Measurements from ENCODE around the gene RIPOR3.

GRCh38 chr20:50586531-50587232 lies 104.7 kb downstream of the RIPOR3 start:
- TF ChIP-seq CTCF (IDR thresholded peaks at IDR 0.05; ENCODE audit: poor library complexity) (no peak), EZH2 (IDR thresholded peaks at IDR 0.05; ENCODE audit: borderline replicate concordance) (no peak), EZH2phosphoT487 (IDR thresholded peaks at IDR 0.05; ENCODE audit: low read depth, severe bottlenecking, unreplicated experiment) (no peak)

Data from hepatocyte (in vitro differentiated cells).